GM23248 (cell line): ENCODE measurements around the gene SPATA16. TPM values are rescaled to one million over a fixed set of nuclear protein-coding genes. Genes with fewer than 3 reads are reported as not detected.

Experiments used
- DNase-seq: peaks from one replicate; pipeline ENCODE4 v3.0.0-alpha.2; 2015
- H2AFZ ChIP-seq: fragments of 200-600 bp; sonication (generic); 2 replicates; pipeline ENCODE4 v1.6.1; 2016; ENCODE audit warnings: antibody characterized with exemption
- H3F3A ChIP-seq: fragments of 200-600 bp; sonication (generic); 2 replicates; pipeline ENCODE4 v1.6.1; 2016; ENCODE audit warnings: mild to moderate bottlenecking, antibody characterized with exemption, mixed run types; ENCODE audit not compliant: insufficient read depth
- H3K27ac ChIP-seq: fragments of 200-600 bp; sonication (generic); 2 replicates; pipeline ENCODE4 v1.5.1; 2016; ENCODE audit warnings: mild to moderate bottlenecking
- H3K27me3 ChIP-seq: fragments of 200-600 bp; sonication (generic); replicated peaks from 2 replicates; pipeline ENCODE4 v1.6.1; 2016; ENCODE audit warnings: mild to moderate bottlenecking; ENCODE audit not compliant: insufficient read depth
- H3K36me3 ChIP-seq: fragments of 200-600 bp; sonication (generic); 2 replicates; pipeline ENCODE4 v1.6.1; 2016; ENCODE audit warnings: low read depth, mild to moderate bottlenecking
- H3K4me1 ChIP-seq: fragments of 200-600 bp; sonication (generic); 2 replicates; pipeline ENCODE4 v1.6.1; 2016; ENCODE audit warnings: mild to moderate bottlenecking; ENCODE audit not compliant: insufficient read depth
- H3K4me2 ChIP-seq: fragments of 200-600 bp; sonication (generic); one replicate; pipeline ENCODE4 v1.6.1; 2016; ENCODE audit warnings: mild to moderate bottlenecking; ENCODE audit not compliant: unreplicated experiment
- H3K4me3 ChIP-seq: fragments of 200-600 bp; sonication (generic); 2 replicates; pipeline ENCODE4 v1.5.1; 2016; ENCODE audit warnings: mild to moderate bottlenecking
- H3K79me2 ChIP-seq: fragments of 200-600 bp; sonication (generic); 2 replicates; pipeline ENCODE4 v1.6.1; 2016; ENCODE audit warnings: mild to moderate bottlenecking; ENCODE audit not compliant: insufficient read depth
- H3K9ac ChIP-seq: fragments of 200-600 bp; sonication (generic); 2 replicates; pipeline ENCODE4 v1.6.1; 2016; ENCODE audit warnings: mild to moderate bottlenecking
- H3K9me2 ChIP-seq: fragments of 200-600 bp; sonication (generic); 2 replicates; pipeline ENCODE4 v1.6.1; 2016; ENCODE audit warnings: mixed run types, mild to moderate bottlenecking, moderate library complexity; ENCODE audit not compliant: insufficient read depth
- H3K9me3 ChIP-seq: fragments of 200-600 bp; sonication (generic); one replicate; pipeline ENCODE4 v1.6.1; 2017; ENCODE audit warnings: low read depth
- H4K20me1 ChIP-seq: fragments of 200-600 bp; sonication (generic); 2 replicates; pipeline ENCODE4 v1.6.0; 2016; ENCODE audit not compliant: insufficient read depth
- EZH2 ChIP-seq: fragments of 200-600 bp; sonication (generic); IDR thresholded peaks from 2 replicates; pipeline ENCODE4 v1.6.1; 2018; ENCODE audit warnings: antibody characterized with exemption, mild to moderate bottlenecking; ENCODE audit not compliant: insufficient read depth, poor library complexity, severe bottlenecking
- EZH2phosphoT487 ChIP-seq: fragments of 200-600 bp; sonication (generic); IDR thresholded peaks from 2 replicates; pipeline ENCODE4 v1.6.1; 2018; ENCODE audit warnings: antibody characterized with exemption, moderate library complexity, mild to moderate bottlenecking, low read depth; ENCODE audit not compliant: insufficient read depth
- WGBS, 2 experiments: methylation state at CpG; one replicate each; pipeline ENCODE4 v1.1.6; 2015 to 2017; ENCODE audit warnings: low lambda C conversion rate in 2 of 2, low coverage in 1 of 2; ENCODE audit errors: missing lambda C conversion rate in 2 of 2; 5-methylcytosine and 5-hydroxymethylcytosine counted together
- in situ Hi-C: fragments of 300-500 bp; cut with MboI; formaldehyde crosslinking; loops from 2 replicates; pipeline ENCODE4 v1.15.0; 2020
- polyA plus RNA-seq: library from polyadenylated mRNA; unstranded; fragments of >200 nt; fragmentation: Nextera tagmentation; extraction: Ambion mirVana; gene quantifications from 2 replicates; pipeline ENCODE4 v1.2.1, GENCODE V29; 2016
- total RNA-seq: library from RNA; depleted of rRNA; stranded (reverse); fragments of >200 nt; shearing (Covaris generic); gene quantifications from 2 replicates; pipeline ENCODE4 v1.2.3, GENCODE V29; 2014

Gene SPATA16
- total and polyA plus RNA-seq, 2 experiments from 2014 or later = not detected

DNA sequence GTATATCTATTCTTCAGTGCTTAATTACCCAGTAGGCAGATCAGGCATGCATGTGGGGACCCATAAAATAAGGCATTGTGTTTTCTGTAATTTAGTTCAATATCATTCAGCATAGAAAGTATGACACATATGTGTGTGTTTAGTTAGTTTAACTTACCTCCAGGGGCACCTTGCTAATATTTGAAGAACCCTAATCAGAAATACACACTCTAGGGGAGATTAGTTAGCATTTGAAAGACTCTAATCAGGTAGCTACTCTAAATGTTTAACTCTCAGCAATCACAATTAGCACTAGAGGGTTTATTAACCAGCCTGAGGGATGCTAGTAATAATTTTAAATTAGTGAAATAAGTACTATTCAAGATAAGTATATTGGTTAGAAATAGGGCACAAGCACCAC is 286.0 kb downstream of the SPATA16 start:
- Histone ChIP-seq H3K27me3 (peaks cover 78% of the 10 kb centered on the region), H3K9ac (no peak overlapping the region), H3K4me2 (no peak overlapping the region), H3K9me3 (no peaks in the 10 kb centered on the region), H3K4me1 (0 out of 2 replicates have a peak, but pooled peaks cover 6% of the 10 kb centered on the region), H3K4me3 (no peak overlapping the region), H2AFZ (no peak overlapping the region), H3F3A (no peaks in the 10 kb centered on the region), H4K20me1 (no peaks in the 10 kb centered on the region), H3K27ac (no peak overlapping the region), H3K9me2 (no peaks in the 10 kb centered on the region), H3K79me2 (no peaks in the 10 kb centered on the region), H3K36me3 (no peaks in the 10 kb centered on the region)
- DNase-seq = no peak
- in situ Hi-C loops = no loop called here
- no peak for TF ChIP-seq EZH2phosphoT487
- no peak for TF ChIP-seq EZH2

DNA sequence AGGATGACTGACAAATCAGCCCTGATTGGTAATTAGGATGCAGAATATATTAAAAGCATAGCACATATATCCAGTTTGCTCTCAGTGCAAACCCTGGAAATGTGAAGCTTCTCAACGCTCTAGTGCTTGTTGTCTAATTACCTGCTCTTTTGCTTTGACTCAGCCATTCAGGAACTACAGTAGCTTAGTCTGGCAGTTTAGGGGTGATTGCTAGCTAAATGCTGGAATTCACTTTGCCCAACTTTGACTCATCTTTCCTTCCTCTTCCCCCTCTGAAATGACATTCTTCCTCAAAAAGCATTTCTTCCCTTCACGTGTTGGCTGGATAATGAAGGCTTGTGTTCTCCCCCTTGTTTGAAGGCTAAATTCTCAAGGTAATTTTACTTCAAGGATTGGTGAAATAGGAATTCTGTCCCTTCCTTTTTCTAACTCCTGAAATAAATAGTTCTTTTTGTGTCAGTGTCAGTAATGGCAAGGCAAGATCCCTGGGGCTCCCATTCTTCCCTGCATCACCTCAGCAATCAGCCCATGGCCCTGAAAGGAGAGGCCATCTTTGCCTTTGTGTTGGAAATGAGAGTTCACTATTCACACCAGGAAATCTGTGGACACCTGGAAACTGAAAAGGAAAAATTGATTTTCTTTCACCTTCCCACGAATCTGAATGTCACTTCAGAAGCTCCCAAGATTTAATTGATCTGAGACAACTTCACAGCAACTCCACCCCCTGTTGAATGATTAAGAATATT is 286.9 kb downstream of the SPATA16 start:
- Histone ChIP-seq H3F3A (peaks cover 4% of the 10 kb centered on the region; the same call in 1 of the 2 replicates), H3K9me3 (no peaks in the 10 kb centered on the region), H3K27ac (no peak overlapping the region), H4K20me1 (no peaks in the 10 kb centered on the region), H3K36me3 (no peaks in the 10 kb centered on the region), H3K9ac (no peak overlapping the region), H3K4me2 (no peak overlapping the region), H3K9me2 (no peaks in the 10 kb centered on the region), H3K4me1 (peaks cover 12% of the 10 kb centered on the region; the same call in 1 of the 2 replicates), H3K79me2 (no peaks in the 10 kb centered on the region), H3K4me3 (no peak overlapping the region), H2AFZ (no peak overlapping the region), H3K27me3 (peaks cover 86% of the 10 kb centered on the region)
- 52 to 67% methylated on average over 3 of the region's 3 CpGs for WGBS, 2 experiments
- DNase-seq = no peak
- in situ Hi-C loops = no loop called here
- TF ChIP-seq EZH2 = no peak
- no peak for TF ChIP-seq EZH2phosphoT487

DNA sequence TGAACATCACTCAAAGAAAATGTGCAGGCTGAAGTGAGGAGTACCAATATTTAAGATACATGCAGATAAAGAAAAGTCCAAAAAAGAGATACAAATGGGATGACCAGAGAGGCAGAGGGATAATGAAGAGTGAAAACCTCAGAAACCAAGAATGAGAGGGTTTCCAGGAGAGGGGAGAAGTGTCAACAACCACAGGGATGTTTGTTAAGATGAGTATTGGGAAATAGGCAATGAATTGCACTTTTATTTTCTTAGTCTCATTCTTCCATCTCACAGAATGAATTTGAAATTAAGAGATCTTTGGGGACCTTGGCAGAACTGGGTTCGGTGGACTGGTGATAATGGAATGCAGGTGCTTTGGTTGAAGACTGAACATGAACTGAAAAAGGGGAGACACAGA is 288.0 kb downstream of the SPATA16 start:
- H3K79me2 ChIP-seq = no peaks in the 10 kb centered on the region
- no peak overlapping the region for H2AFZ ChIP-seq
- H3K27me3 ChIP-seq = peaks cover 82% of the 10 kb centered on the region
- no peaks in the 10 kb centered on the region for H3K9me3 ChIP-seq
- H3K4me2 ChIP-seq = no peak overlapping the region
- no peaks in the 10 kb centered on the region for H3K36me3 ChIP-seq
- peaks cover 18% of the 10 kb centered on the region for H3K4me1 ChIP-seq
- no peaks in the 10 kb centered on the region for H4K20me1 ChIP-seq
- TF ChIP-seq EZH2phosphoT487 (no peak), EZH2 (no peak)
- peaks cover 13% of the 10 kb centered on the region; the same call in 1 of the 2 replicates for H3F3A ChIP-seq
- no peak overlapping the region for H3K4me3 ChIP-seq
- no peak overlapping the region for H3K9ac ChIP-seq
- in situ Hi-C loops = no loop called here
- DNase-seq = no peak
- no peaks in the 10 kb centered on the region for H3K9me2 ChIP-seq
- WGBS, 2 experiments = 50 to 65% methylated on average over 1 of the region's 1 CpG
- H3K27ac ChIP-seq = no peak overlapping the region

DNA sequence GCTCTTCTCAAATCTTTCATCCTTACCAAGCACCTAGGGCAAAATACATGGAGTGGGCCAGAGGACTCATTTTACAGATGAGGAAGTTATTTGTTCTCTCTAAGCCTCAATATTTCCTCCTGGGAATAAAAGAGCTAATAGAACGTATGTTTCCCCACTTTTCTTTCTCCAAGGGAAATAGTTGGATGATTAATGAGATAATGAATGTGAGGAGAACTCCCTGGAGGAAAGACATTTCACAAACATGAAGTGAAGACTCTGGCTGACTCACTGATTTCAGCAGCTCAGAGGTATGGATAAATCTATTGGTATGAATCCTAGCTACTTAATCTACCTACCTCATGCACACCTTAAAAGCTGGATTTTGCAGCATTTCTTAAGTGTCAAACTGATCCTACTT is 292.1 kb downstream of the SPATA16 start:
- no peak overlapping the region for H2AFZ ChIP-seq
- TF ChIP-seq EZH2phosphoT487 (peak; percentile 96), EZH2 (no peak)
- H3K36me3 ChIP-seq = no peaks in the 10 kb centered on the region
- DNase-seq = peak; percentile 83
- H3K27ac ChIP-seq = no peak overlapping the region
- WGBS, 2 experiments = 0% methylated on average over 1 of the region's 1 CpG
- H3K79me2 ChIP-seq = no peaks in the 10 kb centered on the region
- H3K4me3 ChIP-seq = no peak overlapping the region
- H3F3A ChIP-seq = peaks cover 13% of the 10 kb centered on the region; the same call in 1 of the 2 replicates
- in situ Hi-C loops = no loop called here
- H4K20me1 ChIP-seq = no peaks in the 10 kb centered on the region
- no peaks in the 10 kb centered on the region for H3K9me3 ChIP-seq
- peak overlapping the region; percentile 40 for H3K4me2 ChIP-seq
- peaks cover 21% of the 10 kb centered on the region for H3K4me1 ChIP-seq
- H3K9ac ChIP-seq = no peak overlapping the region
- H3K27me3 ChIP-seq = peaks cover 84% of the 10 kb centered on the region
- no peaks in the 10 kb centered on the region for H3K9me2 ChIP-seq

DNA sequence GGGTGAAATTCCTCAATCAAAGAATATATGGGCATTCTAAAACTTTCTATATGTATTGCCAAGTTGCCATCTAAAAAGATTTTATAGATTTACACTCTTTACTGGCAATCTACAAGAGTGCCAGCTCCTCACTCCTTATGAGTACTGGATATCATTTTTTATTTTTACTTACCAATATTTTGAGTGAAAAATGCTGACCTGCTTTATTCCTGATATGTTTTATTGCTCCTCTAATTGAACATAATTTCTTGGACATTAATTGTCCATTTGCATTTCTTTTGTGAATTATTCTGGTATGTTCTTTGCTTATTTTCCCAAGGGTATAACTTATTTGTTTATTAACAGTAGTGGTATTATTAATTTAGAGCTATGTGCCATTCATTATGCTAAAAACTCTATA is 293.7 kb downstream of the SPATA16 start:
- Histone ChIP-seq H3K36me3 (no peaks in the 10 kb centered on the region), H3K4me2 (no peak overlapping the region), H3F3A (peaks cover 13% of the 10 kb centered on the region; the same call in 1 of the 2 replicates), H3K9me2 (no peaks in the 10 kb centered on the region), H4K20me1 (no peaks in the 10 kb centered on the region), H3K4me3 (no peak overlapping the region), H3K9ac (no peak overlapping the region), H3K4me1 (peaks cover 21% of the 10 kb centered on the region), H3K27ac (no peak overlapping the region), H3K9me3 (no peaks in the 10 kb centered on the region), H3K79me2 (no peaks in the 10 kb centered on the region), H2AFZ (no peak overlapping the region), H3K27me3 (peaks cover 85% of the 10 kb centered on the region)
- TF ChIP-seq EZH2 = no peak
- no peak for TF ChIP-seq EZH2phosphoT487
- in situ Hi-C loops = no loop called here
- DNase-seq = no peak
